Measurements from ENCODE around the gene KCNH6.

The KCNH6 gene
- total RNA-seq, result 0 to 0.13 (median 0) reads per million in 18 experiments

DNA sequence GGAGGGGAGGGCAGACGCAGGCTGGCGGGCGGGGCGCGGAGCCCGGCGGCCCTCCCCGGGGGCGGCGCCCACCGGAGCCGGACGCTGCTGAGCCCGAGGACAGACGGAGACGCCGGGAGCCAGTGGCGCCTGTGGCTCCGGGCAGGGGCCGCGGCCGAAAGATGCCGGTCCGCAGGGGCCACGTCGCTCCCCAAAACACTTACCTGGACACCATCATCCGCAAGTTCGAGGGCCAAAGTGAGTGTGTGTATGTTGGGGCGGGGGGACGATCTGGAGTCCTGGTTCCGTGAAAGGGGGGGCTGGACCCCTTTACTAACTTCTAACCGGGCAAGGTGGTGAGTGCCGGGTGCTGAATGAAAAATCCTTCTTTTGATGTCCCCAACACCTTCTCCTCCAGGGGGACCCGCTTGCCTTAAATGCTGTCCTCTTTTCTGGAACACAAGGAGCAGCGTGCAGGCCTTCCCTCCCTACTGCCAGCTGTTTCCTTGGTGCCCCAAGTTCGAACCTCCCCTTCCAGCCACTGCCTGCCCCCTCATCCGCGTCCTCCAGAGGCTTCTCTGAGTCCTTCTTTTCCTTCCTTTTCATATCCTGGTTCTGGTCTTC lies at the start of gene KCNH6:
TSS of gene KCNH6 (plus strand) at position 106 of the 603 bp plus-strand sequence. CDS start at position 162, 56 bp downstream.
- no peak for DNase-seq

DNA sequence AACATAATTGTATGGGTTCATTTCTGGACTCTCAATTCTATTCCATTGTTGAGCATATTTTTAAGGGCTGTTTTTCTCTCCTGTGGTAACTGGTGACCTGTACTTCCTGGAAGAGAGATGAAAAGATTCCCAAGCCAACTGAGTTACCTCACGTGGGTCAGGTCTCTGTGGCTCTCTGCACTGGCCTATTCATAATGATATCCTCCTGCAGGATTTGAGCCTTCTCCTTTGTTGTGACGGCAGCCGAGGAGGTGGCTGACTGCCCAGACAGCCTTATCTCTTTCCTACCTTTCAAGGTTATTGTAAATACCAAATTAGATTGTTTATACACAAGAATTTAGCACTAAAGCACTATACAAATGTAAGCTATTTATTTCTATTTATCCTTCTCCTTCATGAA lies 49.0 kb upstream of the KCNH6 start:
- DNase-seq, result no peak

- DNase-seq, result no peak
Measured at GRCh38 chr17:63474586-63475460, 48.3 kb upstream of the KCNH6 start.

- peak in 1 of 2 donors; percentile 16 for DNase-seq
Measured at GRCh38 chr17:63475491-63476412, 47.4 kb upstream of the KCNH6 start.

DNA sequence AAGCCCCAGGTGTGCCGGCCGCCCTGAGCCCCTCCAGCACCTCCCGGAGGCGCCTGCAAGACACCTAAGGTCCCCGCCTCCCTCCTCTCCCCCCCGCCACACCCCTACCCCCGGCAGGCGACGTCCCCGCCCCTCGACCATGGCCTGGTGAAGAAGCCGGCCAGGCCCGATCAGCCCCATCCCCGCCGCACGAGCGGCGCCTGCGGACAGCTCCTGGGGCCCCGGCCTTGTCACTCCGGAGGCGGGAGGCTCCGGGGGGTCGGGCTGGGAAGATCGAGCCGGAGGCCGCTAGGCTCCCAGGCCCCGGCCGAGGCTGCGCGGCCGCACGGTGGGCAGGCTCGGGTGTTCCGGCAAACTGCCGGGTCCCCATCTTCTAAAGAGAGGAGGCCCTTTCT lies 46.7 kb upstream of the KCNH6 start:
- DNase-seq, result no peak

- DNase-seq, result peak; percentile 58 to 70
Measured at GRCh38 chr17:63476854-63477479, 46.2 kb upstream of the KCNH6 start, which contains the start of gene ACE. Gene ACE (plus strand): TSS chr17:63477061. CDS start chr17:63477095, 34 bp downstream.

- peak; percentile 46 to 66 for DNase-seq
Measured at GRCh38 chr17:63477480-63478440, 45.4 kb upstream of the KCNH6 start.

DNA sequence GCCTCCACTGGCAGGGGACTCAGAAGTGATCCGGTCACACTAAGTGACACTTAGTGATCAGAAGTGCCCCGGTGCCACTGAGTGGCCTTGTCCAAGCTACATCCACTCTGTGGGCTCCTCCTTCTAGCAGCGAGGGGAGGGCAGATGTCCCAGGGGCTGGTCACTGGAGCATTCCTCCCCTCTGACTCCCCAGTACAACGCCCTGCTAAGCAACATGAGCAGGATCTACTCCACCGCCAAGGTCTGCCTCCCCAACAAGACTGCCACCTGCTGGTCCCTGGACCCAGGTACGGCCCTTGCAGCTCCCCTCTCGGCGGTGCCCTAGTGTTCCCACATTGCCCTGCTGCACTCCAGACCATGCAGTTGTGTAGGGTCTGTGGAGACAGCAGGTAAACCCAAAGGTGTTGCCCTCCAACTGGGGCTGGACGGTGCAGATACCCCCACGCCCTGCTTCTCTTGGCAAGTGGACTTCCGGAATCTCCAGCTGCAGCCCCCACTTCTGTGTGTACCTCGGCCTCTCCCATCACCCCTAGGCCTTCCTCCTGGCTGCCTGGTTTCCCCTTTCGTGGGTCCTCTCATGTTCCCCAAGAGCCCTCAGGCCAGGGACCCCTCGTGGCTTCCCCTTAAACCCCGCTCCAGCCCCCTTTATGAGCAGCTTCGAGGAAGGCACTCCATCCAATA lies 44.2 kb upstream of the KCNH6 start:
- DNase-seq, result peak; percentile 69 to 82

GRCh38 chr17:63479495-63480184 lies 43.5 kb upstream of the KCNH6 start:
- no peak for DNase-seq

DNA sequence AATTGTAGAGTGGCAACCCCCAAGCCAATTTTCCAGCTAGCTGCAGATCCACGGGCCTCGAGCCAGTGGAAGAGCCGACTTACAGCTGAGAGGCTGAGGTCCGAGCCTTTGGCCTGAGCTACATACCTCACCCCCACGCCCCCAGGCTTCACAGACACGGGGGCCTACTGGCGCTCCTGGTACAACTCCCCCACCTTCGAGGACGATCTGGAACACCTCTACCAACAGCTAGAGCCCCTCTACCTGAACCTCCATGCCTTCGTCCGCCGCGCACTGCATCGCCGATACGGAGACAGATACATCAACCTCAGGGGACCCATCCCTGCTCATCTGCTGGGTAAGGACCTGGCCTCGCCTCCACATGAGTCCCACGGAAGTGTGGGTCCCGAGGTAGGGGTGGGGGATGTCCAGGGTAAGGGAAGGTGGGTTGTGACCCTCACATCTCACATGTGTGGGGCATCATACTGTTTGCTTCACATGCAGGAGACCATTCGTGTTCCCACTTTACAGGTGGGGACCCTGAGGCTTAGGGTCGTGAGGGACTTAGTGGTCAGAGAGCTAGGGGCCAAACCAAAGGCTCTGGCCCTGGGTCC lies 42.9 kb upstream of the KCNH6 start:
- DNase-seq, result no peak

- DNase-seq, result no peak
Measured at GRCh38 chr17:63480826-63481487, 42.2 kb upstream of the KCNH6 start.

GRCh38 chr17:63481488-63481870 lies 41.7 kb upstream of the KCNH6 start:
- no peak for DNase-seq

DNA sequence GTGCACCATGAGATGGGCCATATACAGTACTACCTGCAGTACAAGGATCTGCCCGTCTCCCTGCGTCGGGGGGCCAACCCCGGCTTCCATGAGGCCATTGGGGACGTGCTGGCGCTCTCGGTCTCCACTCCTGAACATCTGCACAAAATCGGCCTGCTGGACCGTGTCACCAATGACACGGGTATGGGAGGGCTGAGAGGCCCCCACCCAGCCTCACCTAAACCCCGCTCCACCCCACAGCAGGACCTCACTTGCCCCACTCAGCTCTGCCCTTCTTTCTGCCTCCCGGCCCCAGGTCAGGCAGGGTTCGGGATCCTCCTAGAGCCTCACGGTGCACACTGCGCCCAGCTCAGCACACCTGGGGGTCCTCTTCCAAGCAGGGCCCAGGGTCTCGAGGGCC lies 40.6 kb upstream of the KCNH6 start:
- DNase-seq, result no peak

- DNase-seq, result no peak
Measured at GRCh38 chr17:63483038-63483437, 40.1 kb upstream of the KCNH6 start.

GRCh38 chr17:63483655-63484575 lies 39.2 kb upstream of the KCNH6 start:
- no peak for DNase-seq

- DNase-seq, result no peak
Measured at GRCh38 chr17:63486317-63487013, 36.7 kb upstream of the KCNH6 start.

GRCh38 chr17:63487014-63487339 lies 36.2 kb upstream of the KCNH6 start:
- DNase-seq, result no peak

All from inflammatory macrophage (primary cell).